ENCODE measurements around the gene ANKRD29.
"Not testable (repeated sequence)": the region's sequence is repeated elsewhere in the genome, so short reads cannot be mapped to it uniquely, and the experiment has no call there.

Gene ANKRD29

GRCh38 chr18:23568281-23569138 is 94.2 kb downstream of the ANKRD29 start:
- in situ Hi-C loops (cut with HindIII; ENCODE audit: low sequenced_read_pairs) = no loop called here

- in situ Hi-C loops (cut with HindIII; ENCODE audit: low sequenced_read_pairs) = no loop called here
These were observed 95.0 kb downstream of the ANKRD29 start for GRCh38 chr18:23567671-23568070.

GRCh38 chr18:23565916-23566547 is 96.7 kb downstream of the ANKRD29 start:
- in situ Hi-C loops (cut with HindIII; ENCODE audit: low sequenced_read_pairs) = no loop called here

DNA sequence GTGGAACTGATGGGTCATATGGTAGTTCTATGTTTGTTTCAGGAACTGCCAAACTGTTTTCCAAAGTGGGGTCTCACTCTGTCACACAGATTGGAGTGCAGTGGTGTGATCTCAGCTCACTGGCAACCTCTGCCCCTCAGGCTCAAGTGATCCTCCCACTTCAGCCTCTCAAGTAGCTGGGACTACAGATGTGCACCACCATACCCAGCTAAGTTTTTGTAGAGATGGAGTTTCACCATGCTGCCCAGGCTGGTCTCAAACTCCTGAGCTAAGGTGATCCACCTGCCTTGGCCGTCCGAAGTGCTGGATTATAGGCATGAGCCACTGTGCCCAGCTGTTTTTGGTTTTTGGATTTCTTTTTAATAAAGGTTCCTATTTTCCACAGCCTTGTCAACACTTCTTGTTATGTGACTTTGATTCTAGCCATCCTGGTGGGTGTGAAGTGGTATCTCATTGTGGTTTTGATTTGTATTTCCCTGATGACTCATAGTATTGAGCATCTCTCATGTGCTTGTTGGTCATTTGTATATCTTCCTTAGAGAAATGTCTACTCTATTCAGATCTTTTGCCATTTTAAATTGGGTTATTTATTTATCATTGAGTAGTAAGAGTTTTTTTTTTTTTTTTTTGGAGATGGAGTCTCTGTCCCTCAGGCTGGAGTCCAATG is 99.2 kb downstream of the ANKRD29 start:
- in situ Hi-C loops (cut with HindIII; ENCODE audit: low sequenced_read_pairs) = no loop called here

DNA sequence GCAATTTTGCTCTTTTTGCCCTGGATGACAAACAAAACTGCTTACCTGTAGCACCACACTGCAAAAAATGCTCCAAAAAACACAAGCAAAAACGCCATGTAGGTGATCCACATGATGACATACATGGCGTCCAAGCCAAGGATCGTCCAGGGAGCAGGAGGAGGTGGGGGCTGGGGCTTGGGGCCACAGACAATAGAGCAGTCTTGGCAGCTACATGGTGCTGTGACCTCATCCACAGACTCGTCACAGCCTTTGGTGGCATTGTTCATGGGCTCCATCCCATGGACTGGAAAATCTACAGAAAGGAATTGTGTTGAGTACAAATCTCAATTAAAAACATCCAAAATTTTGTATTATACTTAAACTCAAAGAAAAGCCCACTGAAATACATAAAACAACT is 102.5 kb downstream of the ANKRD29 start:
- in situ Hi-C loops (cut with HindIII; ENCODE audit: low sequenced_read_pairs) = no loop called here

DNA sequence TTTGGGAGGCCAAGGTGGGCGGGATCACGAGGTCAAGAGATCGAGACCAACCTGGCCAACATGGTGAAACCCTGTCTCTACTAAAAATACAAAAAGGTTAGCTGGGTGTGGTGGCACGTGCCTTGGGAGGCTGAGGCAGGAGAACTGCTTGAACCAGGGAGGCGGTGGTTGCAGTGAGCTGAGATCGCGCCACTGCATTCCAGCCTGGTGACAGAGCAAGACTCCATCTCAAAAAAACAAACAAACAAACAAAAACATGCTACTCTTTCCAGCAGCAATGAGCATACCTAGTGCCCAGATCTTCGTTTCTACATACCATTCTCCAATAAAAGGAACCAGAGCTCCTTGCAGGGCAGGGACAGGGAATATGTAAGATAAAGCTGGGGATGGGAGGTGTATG is 105.2 kb downstream of the ANKRD29 start:
- in situ Hi-C loops (cut with HindIII; ENCODE audit: low sequenced_read_pairs) = not testable (repeated sequence)

- in situ Hi-C loops (cut with HindIII; ENCODE audit: low sequenced_read_pairs) = no loop called here
These were observed 106.4 kb downstream of the ANKRD29 start for GRCh38 chr18:23556145-23556780.

GRCh38 chr18:23553887-23554286 is 108.8 kb downstream of the ANKRD29 start:
- in situ Hi-C loops (cut with HindIII; ENCODE audit: low sequenced_read_pairs) = no loop called here

- in situ Hi-C loops (cut with HindIII; ENCODE audit: low sequenced_read_pairs) = no loop called here
These were observed 110.2 kb downstream of the ANKRD29 start for GRCh38 chr18:23552505-23552904.

DNA sequence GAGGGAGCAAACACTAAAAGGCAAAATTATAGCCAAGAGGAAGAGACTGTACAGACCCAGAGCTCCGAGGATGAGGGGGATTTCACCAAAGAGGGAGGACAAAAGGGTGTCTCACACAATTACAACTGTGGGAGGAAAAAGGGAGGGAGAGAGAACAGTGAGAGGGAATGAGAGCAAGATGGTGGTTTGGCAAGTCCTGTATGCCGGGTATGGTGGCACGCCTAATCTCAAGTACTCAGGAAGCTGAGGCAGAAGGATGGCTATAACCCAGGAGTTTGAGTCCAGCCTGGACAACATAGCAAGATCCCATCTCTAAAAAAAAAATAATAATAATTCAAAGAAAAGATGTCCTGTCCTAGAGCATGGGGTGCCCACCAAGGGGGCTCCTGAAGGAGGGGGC is 110.7 kb downstream of the ANKRD29 start:
- in situ Hi-C loops (cut with HindIII; ENCODE audit: low sequenced_read_pairs) = no loop called here

- in situ Hi-C loops (cut with HindIII; ENCODE audit: low sequenced_read_pairs) = no loop called here
These were observed 111.8 kb downstream of the ANKRD29 start for GRCh38 chr18:23550898-23551297.
